Bronchial epithelial cell (primary cell): ENCODE data around the gene FHIT. TPM values are rescaled to one million over a fixed set of nuclear protein-coding genes. Genes with fewer than 3 reads are reported as not detected.

Experiments
- DNase-seq: peaks from one replicate; pipeline ENCODE4 v3.0.0-alpha.2; 2010; ENCODE audit warnings: low read depth
- FAIRE-seq: peaks from 2 replicates; lab custom pipeline; 2011; peaks lifted over from hg19 to GRCh38; lab: Jason Lieb, UNC
- H3K27me3 ChIP-seq: 2 replicates; pipeline ENCODE4 v1.5.1; 2011; ENCODE audit warnings: low read length; ENCODE audit not compliant: control insufficient read depth, insufficient read depth
- H3K36me3 ChIP-seq: 2 replicates; pipeline ENCODE4 v1.5.1; 2011; ENCODE audit warnings: low read length; ENCODE audit not compliant: control insufficient read depth, insufficient read depth
- H3K4me3 ChIP-seq: 2 replicates; pipeline ENCODE4 v1.5.1; 2011; ENCODE audit warnings: mild to moderate bottlenecking, low read depth, low read length, control low read depth
- CTCF ChIP-seq: IDR thresholded peaks from 2 replicates; pipeline ENCODE4 v1.5.1; 2011; ENCODE audit warnings: mild to moderate bottlenecking, moderate library complexity, low read length, control low read depth, inconsistent platforms; ENCODE audit not compliant: insufficient read depth, severe bottlenecking
- total RNA-seq: library from RNA; depleted of rRNA; stranded (reverse); fragments of >200 nt; gene quantifications from 2 replicates; pipeline ENCODE4 v1.2.1, GENCODE V29; 2014

Gene FHIT
- total RNA-seq, 1 donor from 2014 or later = 1.6 TPM

GRCh38 chr3:61181874-61182273, 69.4 kb downstream of the FHIT start:
- Histone ChIP-seq H3K36me3 (no peaks in the 10 kb centered on the region), H3K4me3 (no peak overlapping the region), H3K27me3 (peaks cover 2% of the 10 kb centered on the region)
- DNase-seq (peak; percentile 93), FAIRE-seq (no peak)
- TF ChIP-seq CTCF = no peak

- DNase-seq = no peak
- FAIRE-seq = no peak
- H3K4me3 ChIP-seq = no peak overlapping the region
- TF ChIP-seq CTCF = no peak
- H3K36me3 ChIP-seq = no peaks in the 10 kb centered on the region
- peaks cover 1% of the 10 kb centered on the region for H3K27me3 ChIP-seq
These were observed 71.0 kb downstream of the FHIT start for GRCh38 chr3:61180206-61180605.

DNA sequence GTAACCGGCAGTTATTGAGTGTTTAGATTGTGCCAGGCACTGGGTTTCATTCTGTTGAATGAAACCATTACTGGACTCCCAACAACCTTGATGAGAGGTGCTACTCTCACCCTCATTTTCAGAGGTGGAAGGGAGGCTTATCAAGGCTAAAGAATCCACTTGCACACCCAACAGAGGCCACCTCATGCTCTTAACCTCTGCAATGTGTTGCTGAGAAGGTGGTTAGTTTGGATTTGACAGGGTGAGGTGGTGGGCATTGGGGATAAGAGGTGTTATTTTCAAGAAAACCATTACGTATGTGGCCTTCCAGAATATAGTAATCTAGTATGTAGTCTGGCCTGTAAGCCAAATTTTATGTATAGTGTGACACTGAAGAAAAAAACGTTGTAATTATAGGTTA, 73.1 kb downstream of the FHIT start:
- Histone ChIP-seq H3K36me3 (no peaks in the 10 kb centered on the region), H3K4me3 (no peak overlapping the region), H3K27me3 (no peaks in the 10 kb centered on the region)
- DNase-seq = no peak
- no peak for TF ChIP-seq CTCF
- no peak for FAIRE-seq

DNA sequence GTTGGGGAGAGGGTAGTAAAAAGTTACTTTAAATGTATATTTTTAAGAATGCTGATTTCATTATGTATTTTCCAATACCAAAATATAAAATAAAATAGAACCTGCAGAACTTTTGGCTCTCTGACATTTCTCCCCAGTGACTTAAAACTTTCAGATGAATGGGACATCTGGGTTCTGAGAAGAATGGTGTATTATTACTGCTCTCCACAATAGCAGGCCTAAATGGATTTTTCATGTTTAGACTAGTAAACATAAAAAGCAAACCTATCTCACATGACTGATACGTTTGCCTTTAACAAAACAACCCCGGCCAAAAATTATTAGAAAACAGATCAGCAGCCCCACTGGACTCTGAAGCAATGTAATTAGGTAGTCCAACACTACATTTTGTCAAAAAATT, 73.8 kb downstream of the FHIT start:
- FAIRE-seq = no peak

DNA sequence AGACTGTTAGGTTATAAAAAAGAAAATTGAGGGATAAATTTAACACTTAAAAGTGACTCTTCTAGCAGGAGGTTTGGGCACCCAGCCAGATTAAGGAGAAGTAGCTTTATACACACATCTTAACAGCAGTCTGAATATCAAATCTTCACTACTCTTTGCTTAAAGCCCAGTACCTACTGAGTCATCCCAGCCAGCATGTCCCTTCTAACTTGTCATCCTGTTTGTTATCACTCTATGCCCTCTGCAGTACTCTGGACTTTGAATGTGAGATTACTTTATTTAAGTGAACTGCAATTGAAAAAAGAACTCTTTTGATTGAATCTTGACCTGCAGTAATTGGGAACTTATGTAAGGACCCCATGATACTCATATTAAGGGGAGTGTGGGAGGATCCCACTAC, 77.6 kb downstream of the FHIT start:
- Histone ChIP-seq H3K4me3 (no peak overlapping the region), H3K36me3 (no peaks in the 10 kb centered on the region), H3K27me3 (no peaks in the 10 kb centered on the region)
- no peak for TF ChIP-seq CTCF
- DNase-seq = peak; percentile 4
- FAIRE-seq = no peak

More for the DNA sequence above, 73.8 kb downstream of the FHIT start:
- H3K27me3 ChIP-seq = no peaks in the 10 kb centered on the region
- no peaks in the 10 kb centered on the region for H3K36me3 ChIP-seq
- H3K4me3 ChIP-seq = no peak overlapping the region
- no peak for TF ChIP-seq CTCF
- DNase-seq = no peak

GRCh38 chr3:61172684-61173083, 78.6 kb downstream of the FHIT start:
- Histone ChIP-seq H3K36me3 (no peaks in the 10 kb centered on the region), H3K27me3 (no peaks in the 10 kb centered on the region), H3K4me3 (no peak overlapping the region)
- no peak for DNase-seq
- no peak for TF ChIP-seq CTCF
- no peak for FAIRE-seq
